ENCODE measurements around the gene SOX4. TPM values are rescaled to one million over a fixed set of nuclear protein-coding genes. Genes with fewer than 3 reads are reported as not detected.
A peak's percentile ranks its signal among the peaks of the same experiment; 100 is the strongest.

SOX4 gene
- total and polyA plus RNA-seq, 2 donors (not counting 3 experiments of a cell fraction or from before 2014, with no cell fraction given), result 20.4 to 121 TPM

- H3K79me2 ChIP-seq (ENCODE audit: control insufficient read depth, insufficient read depth, low read length), result no peaks in the 10 kb centered on the region
- H3K4me2 ChIP-seq (ENCODE audit: insufficient read depth, low read length), result no peak overlapping the region
- ChIA-PET POLR2A (no interaction called here), CTCF (interaction anchor here (1.1 kb wide), 1 partner anchor 18 kb away, joined by 3 read pairs; no protein-coding TSS in a partner anchor)
- FAIRE-seq (no peak), DNase-seq (ENCODE audit: low read depth, low spot score) (no peak)
- H4K20me1 ChIP-seq (replicated peaks; ENCODE audit: control insufficient read depth, extremely low read depth, insufficient read depth, low read length), result no peaks in the 10 kb centered on the region
- H3K9ac ChIP-seq (replicated peaks; ENCODE audit: extremely low read depth, insufficient read depth, low read length), result no peak overlapping the region
- TF ChIP-seq EZH2 (IDR thresholded peaks at IDR 0.05; ENCODE audit: borderline replicate concordance, low read depth, low read length, severe bottlenecking), result no peak
- no peak overlapping the region for H3K4me3 ChIP-seq (replicated peaks in 1 of 3; ENCODE audit: insufficient read depth in 1 of 3, low read depth in 1 of 3, low read length in 3 of 3)
- H3K27ac ChIP-seq (ENCODE audit: insufficient read depth, low read depth, low read length), result no peak overlapping the region
- no peaks in the 10 kb centered on the region for H3K27me3 ChIP-seq (ENCODE audit: control insufficient read depth in 2 of 2, insufficient read depth in 2 of 2, low read length in 2 of 2)
- no peaks in the 10 kb centered on the region for H3K9me1 ChIP-seq (replicated peaks; ENCODE audit: control insufficient read depth, extremely low read depth, insufficient read depth, low read length)
- no TSS peak for BruUV-seq (replicated peaks)
- dilution Hi-C loops (cut with MboI; ENCODE audit: extremely low pct_ligation_motif_present, low sequenced_read_pairs), result no loop called here
- H3K36me3 ChIP-seq (ENCODE audit: control insufficient read depth in 2 of 2, extremely low read depth in 1 of 2, insufficient read depth in 2 of 2, low read length in 2 of 2), result no peaks in the 10 kb centered on the region
- peak overlapping the region; percentile 38 for H2AFZ ChIP-seq (ENCODE audit: low read depth, low read length)
- H3K9me3 ChIP-seq (replicated peaks; ENCODE audit: control insufficient read depth, insufficient read depth, low read length), result no peaks in the 10 kb centered on the region
- intact Hi-C loops (cut with micrococcal nuclease), result no loop called here
- H3K4me1 ChIP-seq (ENCODE audit: control insufficient read depth, extremely low read depth, insufficient read depth, low read length), result peaks cover 7% of the 10 kb centered on the region
Measured at GRCh38 chr6:21639316-21639715, 45.8 kb downstream of the SOX4 start.

Small RNA genes within 50 kb of the gene (small RNA-seq; reads per million reads assigned to genes)
- not detected for gene BOLA2P3 (ENCODE audit: insufficient read depth, insufficient read length, low read depth, low replicate concordance)

All from endothelial cell of umbilical vein (primary cell).